ENCODE results near the gene SND1.

SND1 gene

GRCh38 chr7:128032605-128033235, 380.7 kb downstream of the SND1 start:
- no peak for DNase-seq

DNA sequence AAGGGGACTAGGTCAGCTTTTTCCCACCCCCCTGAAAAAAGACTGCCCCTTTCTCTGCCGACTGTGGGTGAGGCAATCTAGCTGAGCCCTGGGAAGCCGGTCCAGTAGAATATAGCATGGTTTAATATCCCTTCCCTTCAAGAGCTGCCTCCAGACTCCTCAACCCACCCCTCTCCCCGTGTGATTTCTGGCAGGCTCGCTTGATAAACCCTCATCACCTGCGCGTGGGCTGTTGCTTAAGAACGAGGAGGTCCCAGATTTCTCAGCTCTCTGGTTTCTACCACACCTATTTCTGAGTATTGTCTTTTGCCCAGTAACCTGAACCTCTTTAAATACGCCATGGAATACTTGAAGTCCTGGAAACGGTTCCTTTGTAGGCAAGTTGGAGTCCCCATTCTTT, 381.3 kb downstream of the SND1 start:
- DNase-seq, result no peak

DNA sequence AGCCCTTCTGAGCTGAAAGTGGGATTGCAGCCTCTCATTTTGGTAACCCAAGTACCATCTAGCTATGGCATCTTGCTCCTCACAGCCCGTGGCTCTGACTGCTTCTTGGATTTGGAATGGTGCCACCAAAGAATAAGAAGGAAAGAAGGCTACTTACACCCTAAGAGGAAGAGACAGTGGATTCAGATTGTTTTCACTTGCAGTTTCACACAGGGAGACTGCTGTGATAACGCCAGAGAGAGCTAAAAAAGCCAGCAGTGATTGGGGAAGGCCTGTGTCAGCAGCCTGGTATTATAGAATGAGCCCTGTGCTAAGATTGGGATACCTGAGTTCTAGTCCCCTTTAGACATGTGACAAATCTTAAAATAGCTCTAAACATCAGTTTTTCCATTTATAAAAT, 382.8 kb downstream of the SND1 start:
- no peak for DNase-seq

GRCh38 chr7:128035712-128036111, 383.7 kb downstream of the SND1 start:
- no peak for DNase-seq

DNA sequence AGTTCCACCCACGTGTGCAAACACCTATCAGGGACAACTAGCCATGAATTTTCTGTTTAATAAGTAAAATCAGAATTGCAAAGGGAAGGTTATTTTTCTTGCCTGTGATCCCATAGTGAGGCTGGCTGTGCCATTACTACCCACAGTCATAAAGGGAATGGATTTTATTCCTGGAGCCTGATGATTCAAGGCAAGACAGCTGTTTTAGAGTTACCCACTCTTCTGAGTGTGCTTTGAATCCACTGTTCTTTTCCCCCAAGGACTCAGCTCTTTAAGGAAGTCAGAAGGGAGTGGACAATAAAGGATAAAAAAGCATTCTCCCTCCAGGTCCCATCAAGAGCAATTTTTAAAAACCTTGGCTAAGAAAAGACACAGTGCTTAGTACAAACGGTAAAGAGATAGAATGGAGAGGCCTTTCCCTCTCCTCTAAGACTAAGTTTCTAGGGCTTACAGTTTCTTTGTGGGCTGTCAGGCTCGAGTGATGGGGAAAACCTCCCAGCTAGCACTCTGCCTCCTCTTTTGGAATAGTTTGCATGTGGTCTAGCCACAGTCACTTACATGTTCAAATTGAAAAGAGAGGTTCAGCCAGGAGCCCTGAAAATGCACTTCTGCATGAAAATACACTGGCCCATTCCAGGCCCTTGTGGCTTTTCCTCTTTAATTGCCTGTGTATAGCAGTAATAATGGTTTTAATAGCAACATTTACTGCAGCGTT, 384.4 kb downstream of the SND1 start:
- DNase-seq, result no peak

DNA sequence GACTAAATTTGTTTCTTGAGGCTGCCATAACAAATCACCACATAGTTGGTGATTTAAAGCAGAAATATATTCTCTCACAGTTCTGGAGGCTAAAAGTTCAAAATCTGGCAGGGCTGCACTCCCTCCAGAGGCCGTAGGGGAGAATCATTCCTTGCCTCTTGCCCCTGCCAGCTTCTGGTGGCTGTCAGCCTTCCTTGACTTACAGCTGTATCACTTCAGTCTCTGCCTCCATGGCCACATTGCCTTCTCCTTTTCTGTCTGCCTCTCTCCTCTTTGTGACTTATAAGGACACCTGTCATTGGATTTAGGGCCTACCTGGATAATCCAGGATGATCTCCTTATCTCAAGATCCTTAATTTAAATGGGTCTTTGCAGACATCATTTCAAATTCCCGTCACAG, 385.1 kb downstream of the SND1 start:
- DNase-seq, result no peak

DNA sequence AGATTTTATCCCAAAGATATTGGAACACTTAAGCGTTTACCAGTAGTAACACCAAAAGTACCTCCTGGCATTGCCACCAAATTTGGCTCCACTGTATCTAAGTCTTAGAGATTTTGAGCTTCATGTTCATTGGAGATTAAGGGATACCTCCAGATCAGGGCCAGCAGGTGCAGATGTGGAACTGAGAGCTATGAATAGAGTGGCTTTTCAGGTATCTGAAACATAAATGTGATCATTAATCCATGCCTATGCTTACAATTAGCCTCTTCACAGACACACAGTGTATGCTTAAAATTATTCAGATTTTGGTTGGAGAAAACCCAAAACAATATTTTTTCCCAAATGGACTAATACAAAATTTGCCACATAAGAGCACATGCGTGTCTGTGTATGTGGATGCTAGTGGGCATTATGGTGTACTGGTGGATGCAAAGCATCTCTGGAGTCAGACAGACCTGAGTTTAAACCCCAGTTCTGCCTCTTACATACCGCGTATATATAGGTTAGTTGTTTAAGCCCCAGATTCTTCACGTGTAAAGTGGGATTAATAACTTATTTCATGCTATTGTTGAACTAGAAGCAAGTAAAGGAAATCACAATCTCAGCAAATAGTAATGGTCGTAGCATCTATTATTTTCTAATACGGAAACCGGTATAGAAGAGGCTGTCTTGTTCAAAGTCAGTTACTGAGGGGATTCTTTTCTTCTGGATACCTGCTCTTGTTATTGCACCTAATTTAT, 386.1 kb downstream of the SND1 start:
- no peak for DNase-seq

- no peak for DNase-seq
Measured at GRCh38 chr7:128039544-128039953, 387.6 kb downstream of the SND1 start.

DNA sequence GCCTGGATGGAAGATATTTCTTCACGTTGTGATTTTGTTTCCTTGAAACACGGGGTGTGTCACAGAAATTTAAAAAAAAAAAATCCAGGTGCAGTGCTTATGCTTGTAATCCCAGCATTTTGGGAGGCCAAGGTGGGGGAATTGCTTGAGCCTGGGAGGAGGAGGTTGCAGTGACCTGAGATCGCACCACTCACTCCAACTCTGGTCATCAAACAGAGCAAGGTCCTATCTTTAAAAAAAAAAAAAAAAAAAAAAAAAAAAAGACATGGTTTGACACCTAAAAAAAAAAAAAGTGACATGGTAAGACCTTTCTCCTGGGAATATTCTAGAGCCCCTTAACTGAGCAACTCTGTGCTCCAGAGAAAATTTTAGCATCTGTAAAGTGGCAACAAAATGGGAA, 388.2 kb downstream of the SND1 start:
- DNase-seq, result no peak

DNA sequence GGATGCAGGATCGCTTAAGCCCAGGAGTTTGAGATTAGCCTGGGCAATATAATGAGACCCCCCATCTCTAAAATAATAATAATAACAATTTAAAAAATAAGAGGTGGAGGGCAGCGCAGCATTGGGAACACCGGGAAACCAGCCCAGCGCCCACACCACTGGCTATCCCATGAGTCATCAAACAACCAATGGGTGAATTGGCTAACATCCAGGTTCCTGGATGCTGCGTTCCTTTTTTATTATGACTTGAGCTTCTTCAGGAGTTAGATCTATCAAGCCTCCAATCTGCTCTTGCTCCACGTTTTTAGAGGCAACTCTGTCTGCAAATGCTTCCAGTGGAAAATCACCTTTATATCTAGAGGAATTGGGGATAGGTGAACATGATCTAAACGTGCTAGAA, 389.2 kb downstream of the SND1 start:
- DNase-seq, result no peak

GRCh38 chr7:128042012-128042411, 390.0 kb downstream of the SND1 start:
- no peak for DNase-seq

GRCh38 chr7:128044064-128044463, 392.1 kb downstream of the SND1 start:
- DNase-seq, result no peak

- no peak for DNase-seq
Measured at GRCh38 chr7:128045158-128045557, 393.2 kb downstream of the SND1 start.

DNA sequence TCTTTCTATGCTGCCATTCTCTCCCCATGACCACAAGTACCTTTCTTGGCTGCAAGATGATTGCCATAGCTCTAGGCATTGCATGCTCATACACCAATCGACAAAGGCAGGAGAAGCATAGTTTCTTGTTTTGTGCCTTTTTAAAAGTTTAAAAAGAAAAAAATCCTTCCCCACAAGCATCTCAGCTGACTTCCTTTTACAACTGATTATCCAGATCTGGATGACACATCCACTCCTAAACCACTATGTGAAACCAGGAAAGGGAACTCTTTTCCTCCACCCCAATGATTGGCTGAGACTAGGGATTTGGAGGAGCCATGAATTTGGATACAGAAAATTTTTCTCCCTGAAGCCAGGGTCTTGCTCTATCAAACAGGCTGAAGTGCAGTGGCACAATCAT, 393.8 kb downstream of the SND1 start:
- no peak for DNase-seq

GRCh38 chr7:128052404-128052803, 400.4 kb downstream of the SND1 start:
- no peak for DNase-seq

DNA sequence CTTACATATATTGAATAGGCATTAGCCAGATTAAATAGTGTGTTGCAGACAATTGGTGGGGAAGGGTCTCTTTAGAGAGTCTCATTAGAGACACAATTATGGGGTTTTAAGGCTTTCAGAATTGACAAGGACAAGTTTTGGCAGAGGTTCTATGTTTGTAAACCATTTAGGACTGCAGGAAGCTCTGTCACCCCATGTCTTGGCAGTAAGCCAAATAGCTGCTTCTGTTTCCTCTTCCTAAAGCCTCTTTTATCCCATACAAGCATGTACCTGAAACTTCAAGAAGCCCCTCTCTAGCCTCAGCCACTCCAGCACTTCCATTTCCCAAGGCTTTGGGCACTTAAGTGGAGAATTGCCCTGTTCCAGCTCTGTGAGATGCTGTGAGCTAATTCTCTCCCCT, 401.0 kb downstream of the SND1 start:
- DNase-seq, result peak; percentile 6

DNA sequence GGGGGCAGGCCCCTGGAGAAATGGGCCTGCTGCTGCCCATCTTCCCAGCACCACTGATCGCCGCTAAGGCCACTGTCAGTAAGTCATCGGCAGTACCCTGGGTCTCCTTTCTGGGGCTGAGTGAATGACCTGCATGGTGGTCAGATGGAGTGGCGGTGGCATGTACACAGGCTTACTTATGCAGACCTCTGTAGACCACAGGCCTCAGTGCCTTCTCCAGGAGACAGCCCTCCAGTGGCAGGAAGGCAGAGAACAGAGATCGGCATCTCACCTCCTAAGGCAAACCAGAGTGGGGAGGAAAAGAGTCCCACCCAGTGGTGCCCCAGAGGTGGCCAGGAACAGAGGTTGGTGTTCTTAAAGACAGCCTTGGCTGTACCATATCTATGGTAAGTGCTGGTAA, 402.0 kb downstream of the SND1 start:
- no peak for DNase-seq

DNA sequence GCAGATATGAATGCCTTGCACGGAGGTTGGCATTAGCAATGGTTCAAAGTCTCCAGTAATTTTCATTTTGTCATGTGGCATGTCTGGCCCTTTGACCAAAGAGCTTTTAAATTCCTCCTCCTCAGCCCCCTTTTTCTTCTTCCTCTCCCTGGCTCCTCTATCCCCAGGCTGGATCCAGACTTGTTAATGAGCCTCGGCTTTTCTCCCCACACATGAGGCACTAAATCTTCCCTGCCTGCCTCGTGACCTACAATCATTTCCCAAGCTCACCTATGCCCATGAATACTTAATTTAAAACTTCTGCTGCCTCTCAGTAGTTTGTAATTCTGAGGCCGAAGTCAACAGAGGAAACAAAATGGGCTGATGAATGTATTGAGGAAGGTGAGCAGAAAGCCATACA, 402.5 kb downstream of the SND1 start:
- DNase-seq, result no peak

- DNase-seq, result no peak
Measured at GRCh38 chr7:128055637-128056036, 403.6 kb downstream of the SND1 start.

GRCh38 chr7:128056901-128057300, 404.9 kb downstream of the SND1 start:
- no peak for DNase-seq

- no peak for DNase-seq
Measured at GRCh38 chr7:128057909-128058308, 405.9 kb downstream of the SND1 start.

DNA sequence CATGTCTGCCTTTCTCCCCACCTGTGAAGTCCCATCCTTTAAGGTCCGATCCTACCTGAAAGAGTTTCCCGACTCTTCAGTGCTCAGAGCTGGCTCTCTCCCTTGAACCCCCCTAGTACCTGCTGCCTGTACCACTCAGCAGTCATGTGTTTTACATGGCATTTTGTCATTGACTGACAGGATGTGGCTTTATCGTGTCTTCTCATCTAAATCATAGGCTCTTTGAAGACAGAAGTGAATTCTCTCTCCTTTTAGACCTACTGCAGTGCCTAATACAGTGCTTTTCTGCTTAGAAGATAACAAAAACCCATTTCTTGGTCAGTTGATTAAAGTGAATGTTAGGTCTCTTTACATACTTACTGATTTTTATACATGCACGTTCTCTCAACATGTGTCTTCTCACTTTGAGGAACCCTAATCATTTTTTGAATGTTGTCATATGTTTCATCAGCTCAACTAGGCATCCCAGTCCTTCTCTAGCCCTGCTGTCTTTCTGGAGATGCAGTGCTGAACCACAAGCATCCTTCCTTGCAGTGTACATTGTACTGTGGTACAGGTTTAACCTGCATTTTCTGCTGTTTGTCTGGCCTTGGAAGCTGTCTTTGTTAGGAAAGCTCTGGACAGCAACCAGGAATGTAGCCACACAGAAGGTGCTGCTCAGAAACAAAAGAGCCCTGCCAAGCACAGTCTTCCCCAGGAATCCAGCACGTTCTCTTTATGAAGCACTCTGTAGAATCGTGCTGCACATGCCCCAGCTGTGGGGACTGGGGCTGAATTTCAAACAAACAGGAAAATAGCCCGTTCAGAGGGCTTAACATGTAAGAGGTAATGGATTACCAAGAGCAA, 407.4 kb downstream of the SND1 start:
- DNase-seq, result peak; percentile 46

DNA sequence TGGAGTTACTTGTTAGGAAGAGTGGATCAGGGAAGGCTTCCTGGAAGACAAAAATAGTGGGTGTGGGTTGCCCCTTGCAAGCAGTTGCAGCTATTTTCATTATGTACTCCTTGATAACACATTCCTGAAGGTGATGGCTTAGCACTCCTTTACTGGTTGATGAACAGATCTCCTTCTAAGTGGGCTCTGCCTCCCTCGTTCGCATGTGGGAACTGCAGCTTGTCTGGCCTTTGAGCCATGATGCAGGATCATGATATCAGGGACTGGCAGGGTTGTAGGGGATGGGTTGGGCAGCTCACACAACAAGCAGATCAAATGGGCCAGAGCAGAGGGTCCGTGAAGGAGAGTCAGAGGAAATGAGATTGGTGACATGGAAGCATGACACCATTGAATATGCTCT, 408.0 kb downstream of the SND1 start:
- no peak for DNase-seq

Measured in CD4-positive, alpha-beta T cell treated with Interleukin-21 for 1 hour (primary cell).